Right lobe of liver (tissue), 4 donors: Measurements from ENCODE around the gene CDK11B.

Experiments
- POLR2A ChIP-seq: fragments of 450-650 bp; IDR thresholded peaks from one replicate; pipeline ENCODE4 v1.6.1; 2017; ENCODE audit warnings: antibody characterized with exemption, mild to moderate bottlenecking
- TF ChIP-seq, protein P1 (sequence below), 4 donors: fragments of 200-600 bp in 3 of 4; fragments of 450-650 bp in 1 of 4; IDR thresholded peaks; one replicate each; pipeline versions ENCODE4 v1.5.1 to v1.8.0; 2016 to 2022; ENCODE audit warnings: antibody characterized with exemption in 4 of 4, mild to moderate bottlenecking in 2 of 4
- donor health status: DM: no; HTN: no; CAD: no.
- donor health status: DM: no; HTN: no; CAD: no.
- donor health status: DM: no; HTN: yes; CAD: no.

DNA sequence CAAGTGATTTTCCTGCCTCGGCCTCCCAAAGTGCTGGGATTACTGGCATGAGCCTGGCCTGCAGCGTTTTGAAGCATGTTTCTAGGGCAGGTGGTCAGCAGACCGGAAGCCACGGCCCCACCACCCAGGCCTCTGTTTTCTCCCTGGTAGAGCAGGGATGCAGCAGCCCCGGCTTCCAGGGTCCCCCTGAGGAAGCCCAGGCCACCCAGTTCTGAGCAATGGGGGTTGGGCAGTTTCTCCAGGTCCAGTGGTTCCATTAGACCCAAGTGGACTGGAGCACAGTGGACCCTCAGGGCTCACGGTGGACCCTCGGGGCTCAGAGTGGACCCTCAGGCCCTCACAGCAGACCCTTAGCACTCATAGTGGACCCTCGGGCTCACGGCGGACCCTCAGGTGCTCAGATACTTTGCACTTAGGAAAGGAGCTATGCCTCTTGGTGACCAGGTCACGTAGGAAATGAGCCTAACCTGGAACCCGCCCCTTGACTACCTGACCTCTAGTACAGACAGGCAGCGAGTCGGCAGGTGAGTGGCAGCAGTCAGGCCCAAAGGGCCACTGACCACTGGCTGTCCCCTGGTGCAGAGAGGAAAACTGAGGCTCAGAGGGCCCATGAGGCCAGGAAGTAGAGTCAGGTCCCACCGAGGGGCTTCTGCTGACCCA lies 54.3 kb downstream of the CDK11B start:
- TF ChIP-seq, protein P1, sequence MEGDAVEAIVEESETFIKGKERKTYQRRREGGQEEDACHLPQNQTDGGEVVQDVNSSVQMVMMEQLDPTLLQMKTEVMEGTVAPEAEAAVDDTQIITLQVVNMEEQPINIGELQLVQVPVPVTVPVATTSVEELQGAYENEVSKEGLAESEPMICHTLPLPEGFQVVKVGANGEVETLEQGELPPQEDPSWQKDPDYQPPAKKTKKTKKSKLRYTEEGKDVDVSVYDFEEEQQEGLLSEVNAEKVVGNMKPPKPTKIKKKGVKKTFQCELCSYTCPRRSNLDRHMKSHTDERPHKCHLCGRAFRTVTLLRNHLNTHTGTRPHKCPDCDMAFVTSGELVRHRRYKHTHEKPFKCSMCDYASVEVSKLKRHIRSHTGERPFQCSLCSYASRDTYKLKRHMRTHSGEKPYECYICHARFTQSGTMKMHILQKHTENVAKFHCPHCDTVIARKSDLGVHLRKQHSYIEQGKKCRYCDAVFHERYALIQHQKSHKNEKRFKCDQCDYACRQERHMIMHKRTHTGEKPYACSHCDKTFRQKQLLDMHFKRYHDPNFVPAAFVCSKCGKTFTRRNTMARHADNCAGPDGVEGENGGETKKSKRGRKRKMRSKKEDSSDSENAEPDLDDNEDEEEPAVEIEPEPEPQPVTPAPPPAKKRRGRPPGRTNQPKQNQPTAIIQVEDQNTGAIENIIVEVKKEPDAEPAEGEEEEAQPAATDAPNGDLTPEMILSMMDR (IDR thresholded peaks at IDR 0.05), result no peak
- no peak for TF ChIP-seq POLR2A
